ENCODE results near the gene CEP152. TPM values are rescaled to one million over a fixed set of nuclear protein-coding genes. Genes with fewer than 3 reads are reported as not detected.

CEP152 gene
- total RNA-seq, 2 donors from 2014 or later: 3.6 to 7.9 TPM

GRCh38 chr15:48754011-48754410 lies 56.9 kb downstream of the CEP152 start:
- Histone ChIP-seq H3K4me3 (no peak overlapping the region), H3K27me3 (no peaks in the 10 kb centered on the region), H3K9me3 (no peaks in the 10 kb centered on the region), H3K4me1 (no peaks in the 10 kb centered on the region), H3K36me3 (replicated peaks in 1 of 2; ENCODE audit: insufficient read depth in 1 of 2, low read depth in 2 of 2) (no peaks in the 10 kb centered on the region), H3K27ac (no peak overlapping the region)
- 90 to 91% methylated on average over 3 of the region's 3 CpGs for WGBS, 2 donors
- ATAC-seq: no peak
- intact Hi-C loops (cut with DNase I): no loop called here
- TF ChIP-seq POLR2A (IDR thresholded peaks at IDR 0.05) (no peak), CTCF (IDR thresholded peaks at IDR 0.05) (no peak)
- no peak for DNase-seq

- H3K36me3 ChIP-seq (replicated peaks in 1 of 2; ENCODE audit: insufficient read depth in 1 of 2, low read depth in 2 of 2): no peaks in the 10 kb centered on the region
- H3K4me1 ChIP-seq: no peaks in the 10 kb centered on the region
- no peak for TF ChIP-seq POLR2A (IDR thresholded peaks at IDR 0.05)
- TF ChIP-seq CTCF (IDR thresholded peaks at IDR 0.05): no peak
- ATAC-seq (no peak), DNase-seq (no peak)
- no peaks in the 10 kb centered on the region for H3K9me3 ChIP-seq
- WGBS, 2 donors: 73% methylated on average over 3 of the region's 3 CpGs
- no peak overlapping the region for H3K4me3 ChIP-seq
- no peak overlapping the region for H3K27ac ChIP-seq
- intact Hi-C loops (cut with DNase I): no loop called here
- H3K27me3 ChIP-seq: no peaks in the 10 kb centered on the region
These were observed 59.3 kb downstream of the CEP152 start for GRCh38 chr15:48751595-48751994.

- TF ChIP-seq POLR2A (IDR thresholded peaks at IDR 0.05): no peak
- TF ChIP-seq CTCF (IDR thresholded peaks at IDR 0.05): no peak
- Histone ChIP-seq H3K27me3 (no peaks in the 10 kb centered on the region), H3K27ac (no peak overlapping the region), H3K4me3 (no peak overlapping the region), H3K4me1 (no peaks in the 10 kb centered on the region), H3K9me3 (no peaks in the 10 kb centered on the region), H3K36me3 (replicated peaks in 1 of 2; ENCODE audit: insufficient read depth in 1 of 2, low read depth in 2 of 2) (no peaks in the 10 kb centered on the region)
- ATAC-seq: no peak
- DNase-seq: no peak
- intact Hi-C loops (cut with DNase I): no loop called here
- WGBS, 2 donors: 81 to 90% methylated on average over 1 of the region's 1 CpG
These were observed 62.3 kb downstream of the CEP152 start for GRCh38 chr15:48748535-48748934.

- no peak overlapping the region for H3K4me3 ChIP-seq
- intact Hi-C loops (cut with DNase I): no loop called here
- DNase-seq: no peak
These were observed 77.3 kb downstream of the CEP152 start for GRCh38 chr15:48733615-48734014.

More at GRCh38 chr15:48733615-48734014, 77.3 kb downstream of the CEP152 start:
- H3K4me1 ChIP-seq: no peaks in the 10 kb centered on the region
- no peak for ATAC-seq
- H3K9me3 ChIP-seq: no peaks in the 10 kb centered on the region
- TF ChIP-seq CTCF (IDR thresholded peaks at IDR 0.05) (no peak), POLR2A (IDR thresholded peaks at IDR 0.05) (no peak)
- WGBS, 2 donors: 100% methylated on average over 1 of the region's 1 CpG
- no peaks in the 10 kb centered on the region for H3K27me3 ChIP-seq
- no peak overlapping the region for H3K27ac ChIP-seq
- H3K36me3 ChIP-seq (replicated peaks in 1 of 2; ENCODE audit: insufficient read depth in 1 of 2, low read depth in 2 of 2): no peaks in the 10 kb centered on the region
